Activated CD4-positive, alpha-beta T cell treated with anti-CD3 and anti-CD28 coated beads, Interleukin-2, amount 50 U/mL, for 16 hours (primary cell): ENCODE measurements around the gene TCEAL9.
"Not testable (repeated sequence)": the region's sequence is repeated elsewhere in the genome, so short reads cannot be mapped to it uniquely, and the experiment has no call there.

Source experiments
- DNase-seq: peaks from one replicate; pipeline ENCODE4 v3.0.0-alpha.2; 2020

Gene TCEAL9, protein sequence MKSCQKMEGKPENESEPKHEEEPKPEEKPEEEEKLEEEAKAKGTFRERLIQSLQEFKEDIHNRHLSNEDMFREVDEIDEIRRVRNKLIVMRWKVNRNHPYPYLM

DNA sequence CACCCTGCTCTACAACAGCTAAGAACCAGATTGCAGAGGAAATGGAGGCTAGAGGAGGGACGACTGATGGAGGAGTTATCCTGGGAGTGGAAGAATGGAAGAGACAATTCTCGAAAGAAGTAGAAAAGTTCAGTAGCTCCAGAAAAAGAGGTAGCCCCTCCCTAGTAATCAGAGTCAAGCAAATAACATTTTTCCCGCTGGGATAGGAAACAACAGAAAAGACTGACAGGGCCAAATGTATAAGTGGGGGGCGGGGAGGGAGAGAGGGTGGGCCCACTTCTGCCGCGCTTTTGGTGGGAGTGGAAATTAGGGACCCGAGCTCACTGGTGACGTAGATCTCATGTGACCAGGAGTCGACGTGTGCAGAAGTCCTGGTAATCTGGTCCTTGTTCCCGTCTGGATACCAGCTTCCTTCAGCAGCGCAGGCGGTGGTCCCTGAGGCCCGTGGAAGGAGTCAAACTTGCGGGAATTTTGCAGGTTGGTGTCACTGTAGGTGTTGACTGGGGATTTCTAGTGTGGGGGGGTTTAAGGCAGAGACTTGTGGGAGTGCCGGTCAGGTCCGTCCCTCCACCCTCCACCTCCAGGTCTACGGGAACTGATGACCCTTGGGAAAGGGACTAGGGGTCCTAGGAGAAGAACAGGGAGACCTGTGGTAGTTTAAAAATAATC lies at the start of gene TCEAL9:
TCEAL9 (plus strand) TSS at position 377 of the 669 bp plus-strand sequence. CDS start 1,179 bp downstream, outside the sequence.
- no peak for DNase-seq

DNA sequence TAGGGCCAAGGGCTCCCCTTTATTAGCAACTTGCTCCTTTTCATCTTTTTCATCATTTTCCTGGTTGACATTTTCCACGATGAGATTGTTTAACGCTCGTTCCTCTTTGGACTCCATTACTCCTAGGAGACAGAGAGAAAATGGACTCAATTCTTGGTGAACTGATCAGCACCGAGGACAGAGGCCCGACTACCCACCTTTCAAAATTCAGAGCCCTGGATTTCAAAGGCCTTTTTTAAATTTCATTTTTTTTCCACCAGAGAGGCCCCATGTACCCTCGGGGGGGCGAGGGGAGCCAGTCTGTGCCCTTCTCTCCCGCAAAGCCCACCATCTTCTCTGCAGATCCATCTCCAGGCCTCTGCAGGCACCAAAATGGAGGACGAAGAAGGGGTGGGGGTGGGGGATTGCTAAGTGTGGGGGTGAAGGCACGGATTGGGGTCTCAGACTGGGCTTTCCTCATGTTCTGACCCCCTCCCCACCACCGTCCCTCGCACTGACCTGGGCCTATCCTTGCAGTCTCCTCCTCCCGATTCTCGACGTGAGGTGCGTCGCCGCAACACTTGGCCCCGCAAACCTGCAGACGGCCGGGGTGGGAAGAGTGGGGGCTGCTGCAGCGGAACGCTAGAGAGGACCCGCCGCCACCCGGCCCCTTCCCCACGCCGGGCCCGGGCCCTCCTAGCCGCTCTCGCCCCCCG lies 46.3 kb upstream of the TCEAL9 start:
- no peak for DNase-seq

DNA sequence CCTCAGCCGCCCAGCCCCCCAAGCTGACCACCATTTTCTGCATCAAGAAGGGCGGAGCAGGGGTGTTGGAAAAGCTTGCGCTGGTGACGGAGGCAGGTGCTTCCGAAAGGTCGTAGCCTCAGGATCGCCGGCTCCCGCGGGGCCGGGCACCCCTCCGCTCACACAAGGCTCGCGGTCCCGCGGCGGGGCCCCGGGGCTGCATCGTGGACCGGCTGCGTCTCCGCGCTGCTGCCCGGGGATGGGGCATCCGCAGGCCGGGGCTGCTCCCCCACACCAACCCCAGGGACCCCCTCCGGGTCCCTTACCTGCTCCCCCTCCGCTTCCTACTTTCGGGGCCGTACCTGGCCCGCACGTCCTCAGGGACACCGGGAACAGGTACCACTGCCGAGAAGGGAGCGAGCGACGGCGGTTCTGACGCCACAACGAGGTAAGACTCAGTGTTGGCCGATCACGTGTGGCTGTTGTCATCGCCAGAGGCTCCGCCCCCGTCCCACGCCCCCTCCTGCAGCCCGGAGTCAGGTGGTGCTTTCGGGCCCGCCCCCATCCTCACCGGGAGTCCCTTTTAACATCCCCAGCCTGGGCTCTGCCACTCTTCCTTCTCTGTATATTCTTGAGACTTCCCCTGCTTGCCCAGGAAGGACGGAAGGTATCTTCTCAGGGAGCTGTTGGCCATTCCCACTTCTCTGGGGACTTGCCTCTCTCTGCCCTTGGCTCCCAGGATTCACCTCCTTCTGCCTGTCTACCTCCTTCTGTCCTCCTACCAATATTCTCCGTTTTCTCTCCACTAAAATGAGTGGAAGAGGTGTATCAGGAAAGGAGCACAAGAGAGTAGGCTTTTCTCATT lies 45.5 kb upstream of the TCEAL9 start, which contains the start of gene BEX2:
BEX2 (minus strand) TSS at position 436 of the 844 bp plus-strand sequence. CDS start 1,014 bp downstream, outside the sequence.
- DNase-seq = peak; percentile 74

DNA sequence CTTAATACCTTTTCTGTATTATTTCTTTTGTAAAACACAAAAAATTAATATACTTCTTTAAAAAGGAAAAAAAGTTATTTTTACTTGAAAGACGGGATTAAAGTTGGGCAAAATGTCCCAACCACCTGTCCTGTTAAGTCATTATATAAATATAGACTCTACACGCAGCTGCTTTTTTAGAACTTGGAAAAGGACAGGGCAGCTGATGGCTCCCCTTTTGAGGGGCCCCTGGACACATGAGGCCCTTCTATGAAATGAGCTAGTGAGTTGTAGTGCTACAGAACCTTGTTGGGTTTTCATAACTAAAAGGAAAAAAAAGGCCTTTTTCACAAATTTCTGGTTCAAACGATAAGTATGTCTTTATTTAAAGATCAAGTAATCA lies 44.9 kb upstream of the TCEAL9 start:
- no peak for DNase-seq

DNA sequence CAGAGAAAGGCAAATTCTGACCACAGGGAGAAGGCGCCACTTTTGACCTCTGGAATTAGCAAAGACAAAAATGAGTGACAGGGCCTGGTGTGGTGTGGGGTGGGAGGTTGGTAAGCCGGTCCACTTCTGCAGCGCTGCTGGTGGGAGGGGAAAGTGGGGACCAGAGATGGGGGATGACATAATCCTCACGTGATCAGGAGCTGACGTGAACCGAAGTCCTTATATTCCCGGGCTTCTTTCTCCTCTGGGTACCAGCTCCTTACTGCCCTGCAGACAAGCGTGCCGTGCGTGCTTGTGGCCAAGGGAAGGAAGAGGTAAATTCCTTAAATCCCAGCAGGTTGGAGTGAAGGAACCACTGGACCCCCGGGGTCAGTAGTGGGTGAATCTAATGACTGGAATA lies 26.3 kb upstream of the TCEAL9 start, which contains the start of gene TCEAL7:
TCEAL7 (plus strand) TSS at position 249 of the 400 bp plus-strand sequence. CDS start 1,165 bp downstream, outside the sequence.
- DNase-seq = no peak

DNA sequence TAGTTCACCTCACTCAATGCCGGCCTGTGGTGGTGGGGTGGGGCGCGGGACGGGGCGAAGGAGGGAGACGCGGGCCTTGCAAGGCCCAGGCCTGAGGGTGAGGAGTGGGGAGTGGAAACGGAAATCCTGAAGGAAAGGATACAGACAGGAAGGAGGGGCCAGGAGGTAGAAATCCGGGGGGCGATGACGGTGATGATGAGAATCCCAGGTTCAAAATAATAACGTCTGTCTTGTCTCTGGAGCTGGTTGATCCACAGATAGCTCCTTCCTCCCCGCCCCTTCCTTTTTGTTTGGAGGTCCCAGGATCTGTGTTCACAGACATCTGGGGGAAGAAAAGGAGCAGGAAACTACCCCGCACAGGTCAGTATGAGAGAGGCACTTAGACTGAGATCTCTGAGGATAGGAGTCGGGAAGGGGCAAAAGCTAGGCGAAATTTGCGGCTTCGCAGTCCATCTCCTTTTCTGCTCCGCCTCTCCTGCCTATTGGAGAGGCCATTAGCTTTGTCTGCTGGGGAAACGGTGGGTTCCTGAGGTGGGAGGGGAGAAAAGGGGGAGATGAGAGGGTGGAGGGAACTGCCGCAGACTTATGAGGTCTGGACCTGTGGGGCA lies 25.5 kb upstream of the TCEAL9 start:
- no peak for DNase-seq

DNA sequence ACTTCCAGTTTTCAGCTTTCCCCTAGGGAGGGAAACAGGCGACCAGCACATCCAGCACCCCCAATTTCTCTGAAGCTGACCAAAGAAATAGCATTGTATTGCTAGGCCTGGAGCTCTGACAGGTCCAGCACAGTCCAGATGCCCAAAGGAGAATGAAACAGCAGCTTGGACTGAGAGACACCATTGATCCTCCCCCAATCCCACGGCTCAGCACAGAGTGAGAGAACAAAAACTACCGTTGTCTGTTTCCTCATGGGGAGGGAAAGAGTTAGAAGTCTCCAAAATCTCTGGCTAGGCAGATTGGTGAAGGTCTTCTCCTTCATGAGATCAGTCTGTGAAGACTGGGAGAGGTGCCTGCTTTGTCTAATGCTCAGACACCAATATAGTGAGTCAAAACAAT lies 17.6 kb upstream of the TCEAL9 start:
- no peak for DNase-seq

DNA sequence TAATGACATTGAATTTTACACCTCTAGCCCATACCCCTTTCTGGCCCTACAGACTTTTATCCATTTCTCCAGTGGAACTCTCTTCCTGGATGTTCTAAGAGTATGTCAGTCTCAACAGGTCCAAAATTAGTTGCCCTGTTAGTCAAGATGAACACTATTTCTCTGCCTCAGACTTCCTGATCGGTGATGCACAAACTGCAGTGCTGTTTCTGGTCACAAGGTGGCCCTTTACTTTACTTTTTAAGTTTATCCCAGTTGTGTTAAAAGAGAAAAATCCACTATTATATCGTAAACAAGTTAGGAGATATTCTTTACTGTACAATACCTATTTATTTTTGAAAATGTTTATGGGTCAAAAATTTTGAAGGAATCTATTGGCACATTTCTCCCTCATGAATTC lies 13.2 kb upstream of the TCEAL9 start:
- peak; percentile 33 for DNase-seq

DNA sequence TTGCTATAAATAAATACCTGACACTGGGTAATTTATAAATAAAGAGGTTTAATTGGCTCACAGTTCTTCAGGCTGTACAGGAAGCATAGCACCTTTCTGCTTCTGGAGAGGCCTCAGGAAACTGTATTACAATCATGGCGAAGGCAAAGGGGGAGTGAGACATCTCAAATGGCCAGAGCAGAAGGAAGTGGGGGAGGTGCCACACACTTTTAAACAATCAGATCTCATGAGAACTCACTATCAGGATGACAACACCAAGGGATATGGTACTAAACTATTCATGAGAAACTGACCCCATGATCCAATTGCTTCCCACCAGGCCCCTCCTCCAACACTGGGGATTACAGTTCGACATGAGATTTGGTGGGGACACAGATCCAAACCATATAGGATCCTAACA lies 11.7 kb upstream of the TCEAL9 start:
- no peak for DNase-seq

DNA sequence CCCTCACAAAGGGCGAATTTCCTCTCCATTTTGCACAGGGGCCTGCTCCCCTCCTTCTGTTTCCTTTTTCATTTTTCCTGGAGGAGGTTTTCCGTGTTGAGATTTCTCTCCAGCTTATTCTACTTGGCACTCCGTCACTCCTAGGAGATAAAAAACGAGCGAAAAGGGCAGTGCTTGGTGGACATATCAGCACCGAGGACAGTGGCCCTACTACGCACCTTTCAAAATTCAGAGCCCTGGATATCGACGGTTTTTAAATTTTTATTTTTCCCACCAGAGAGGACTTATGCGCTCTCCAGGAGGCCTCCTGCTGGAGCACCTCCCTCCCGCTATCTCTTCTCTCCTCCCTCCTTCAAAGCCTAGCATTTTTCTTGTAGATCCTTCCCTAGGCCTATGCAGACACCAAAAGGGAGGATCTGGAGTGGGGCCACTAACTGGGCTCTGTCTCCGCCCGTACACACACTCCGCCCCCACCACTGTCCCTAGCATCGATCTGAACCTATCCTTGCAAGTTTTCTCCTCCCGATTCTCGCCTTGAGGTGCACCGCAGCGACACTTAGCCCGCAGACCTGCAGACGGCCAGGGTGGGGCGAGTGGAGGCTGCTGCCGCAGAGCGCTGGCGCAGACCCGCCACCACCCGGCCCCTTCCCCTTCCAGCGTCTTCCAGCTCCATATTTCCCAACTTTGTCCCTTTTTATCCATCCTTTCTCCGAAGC lies 8.5 kb upstream of the TCEAL9 start:
- no peak for DNase-seq

DNA sequence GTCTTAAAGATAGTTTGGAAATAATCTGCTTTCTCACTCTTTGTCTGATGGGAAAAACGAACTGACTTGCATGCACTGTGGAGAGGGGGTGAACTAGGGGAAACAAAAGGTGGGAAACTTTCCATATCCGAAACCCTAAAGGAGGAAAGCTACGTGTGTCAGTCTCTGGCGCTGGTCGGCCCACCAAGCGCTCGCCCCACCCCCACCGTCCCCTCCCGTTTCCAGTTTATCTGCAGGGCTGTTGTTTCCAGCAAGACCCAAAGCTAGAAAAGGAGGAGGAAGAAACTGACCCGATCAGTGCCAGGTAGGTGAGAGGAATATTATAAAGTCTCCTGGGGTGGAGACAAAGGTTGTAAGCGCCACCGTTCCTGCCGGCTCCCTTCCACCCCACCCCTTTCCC lies 552 bp downstream of the TCEAL9 start:
- no peak for DNase-seq

DNA sequence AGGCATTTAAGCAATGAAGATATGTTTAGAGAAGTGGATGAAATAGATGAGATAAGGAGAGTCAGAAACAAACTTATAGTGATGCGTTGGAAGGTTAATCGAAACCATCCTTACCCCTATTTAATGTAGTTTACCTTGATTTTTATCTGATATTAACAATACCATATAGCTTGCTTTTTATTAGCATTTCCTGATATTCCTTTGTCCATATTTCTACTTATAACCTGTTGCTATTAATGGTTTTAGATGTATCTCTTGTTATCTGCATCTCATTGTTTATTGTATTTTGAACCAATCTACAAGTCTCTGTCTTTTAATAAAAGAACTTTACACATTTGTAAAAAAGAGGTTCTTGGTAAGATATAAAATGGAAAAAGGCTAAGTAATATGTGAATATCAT lies 1.6 kb downstream of the TCEAL9 start:
- DNase-seq = no peak

DNA sequence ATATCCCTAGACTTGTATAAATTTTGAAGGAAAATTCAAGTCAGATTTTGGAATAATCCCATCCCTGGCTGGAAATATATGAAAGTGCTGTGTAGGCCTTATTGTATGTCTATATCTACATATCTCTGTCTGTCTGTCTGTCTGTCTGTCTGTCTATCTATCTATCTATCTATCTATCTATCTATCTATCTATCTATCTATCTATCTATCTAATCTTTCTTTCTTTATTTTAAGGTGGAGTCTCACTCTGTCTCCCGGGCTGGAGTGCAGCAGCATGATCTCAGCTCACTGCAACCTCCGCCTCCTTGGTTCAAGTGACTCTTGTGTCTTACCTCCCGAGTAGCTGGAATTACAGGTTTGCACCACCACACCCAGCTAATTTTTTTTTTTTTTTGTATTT lies 3.3 kb downstream of the TCEAL9 start:
- DNase-seq = not testable (repeated sequence)

DNA sequence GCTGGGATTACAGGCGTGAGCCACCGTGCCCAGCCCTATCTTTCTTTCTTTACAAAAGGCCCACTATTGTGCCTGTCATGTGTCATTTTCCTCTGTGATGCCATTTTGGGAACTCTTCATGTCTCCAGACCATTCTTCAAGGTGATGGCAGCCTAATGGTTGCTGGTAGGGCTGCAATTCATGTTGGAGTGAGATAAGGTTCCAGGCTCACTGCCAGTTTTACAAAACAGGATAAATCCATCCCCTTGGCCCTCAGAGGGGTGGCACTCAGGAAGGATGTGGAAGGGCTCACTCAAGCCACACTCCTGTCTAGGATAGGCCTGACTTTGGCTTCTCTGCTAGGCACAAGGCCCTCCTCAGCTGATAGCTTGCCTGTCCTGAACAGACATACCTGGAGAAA lies 3.8 kb downstream of the TCEAL9 start:
- DNase-seq = no peak

DNA sequence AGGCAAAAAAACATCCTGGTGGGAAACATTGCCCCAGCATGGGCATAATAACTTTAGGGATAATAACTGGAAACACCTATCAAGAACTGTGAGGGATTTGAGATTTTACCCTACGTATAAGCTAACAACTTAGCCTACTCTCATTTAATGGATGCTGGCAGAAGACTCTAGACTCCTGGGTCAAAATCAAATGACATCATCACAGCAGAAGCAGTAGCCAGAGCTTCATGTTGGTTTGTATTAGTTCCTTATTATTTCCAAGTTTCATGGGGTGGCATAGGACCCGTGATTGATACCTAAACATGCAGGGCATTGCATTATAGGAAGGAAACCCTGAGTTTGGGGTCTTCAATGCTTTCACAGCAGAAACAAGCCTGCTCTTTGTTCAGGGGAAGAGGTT lies 4.6 kb downstream of the TCEAL9 start:
- DNase-seq = no peak

DNA sequence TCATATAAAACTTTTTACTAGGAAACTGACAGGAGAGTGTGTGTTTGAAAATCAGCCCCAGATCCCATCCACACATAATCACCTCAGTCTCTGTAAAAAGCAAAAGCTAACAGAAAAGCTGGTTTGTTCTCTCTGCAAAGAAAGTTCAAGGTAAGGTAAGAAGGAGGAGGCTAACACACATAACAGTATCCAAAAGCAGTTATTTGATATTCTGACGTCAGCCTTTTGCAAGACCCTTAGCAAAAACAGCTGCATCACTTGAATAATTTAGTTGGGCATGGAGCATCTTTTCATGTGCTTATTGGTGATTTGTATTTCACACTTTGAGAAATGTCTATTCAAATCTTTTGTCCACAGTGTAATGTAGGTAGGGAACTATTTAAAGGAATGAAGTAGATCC lies 5.5 kb downstream of the TCEAL9 start:
- no peak for DNase-seq

DNA sequence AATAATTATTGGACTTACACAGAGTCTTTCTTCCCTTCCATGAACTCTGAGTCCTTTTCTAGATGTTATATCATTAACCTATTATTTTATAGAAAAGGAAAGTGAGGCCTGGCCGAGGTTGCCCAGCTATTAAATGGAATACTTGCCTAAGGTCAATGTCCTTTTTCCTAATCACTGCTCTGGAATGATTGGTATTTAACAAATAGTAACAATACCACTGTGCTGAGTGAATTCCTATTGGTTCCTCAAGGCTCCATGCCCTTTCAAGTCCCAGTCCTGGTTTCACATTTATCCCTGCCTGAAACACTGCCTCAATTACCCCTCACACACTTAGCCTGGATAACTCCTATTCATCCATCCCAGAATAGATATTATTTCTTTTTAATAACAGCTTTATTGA lies 6.2 kb downstream of the TCEAL9 start:
- no peak for DNase-seq

DNA sequence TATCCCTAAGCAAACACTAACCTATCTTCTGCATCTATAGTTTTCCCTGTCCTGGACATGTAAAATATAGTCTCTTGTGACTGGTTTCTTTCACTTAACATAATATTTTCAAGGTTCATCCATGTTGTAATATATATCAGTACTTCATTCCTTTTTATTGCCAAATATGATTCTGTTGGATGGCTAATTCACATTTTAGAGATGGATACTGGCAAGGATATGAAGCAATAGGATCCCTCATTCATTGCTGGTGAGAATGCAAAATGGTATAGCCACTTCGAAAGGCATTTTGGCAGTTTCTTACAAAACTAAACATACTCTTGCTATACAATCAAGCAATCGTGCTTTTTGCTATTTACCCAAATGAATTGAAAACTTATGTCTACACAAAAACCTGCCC lies 6.7 kb downstream of the TCEAL9 start:
- DNase-seq = no peak

DNA sequence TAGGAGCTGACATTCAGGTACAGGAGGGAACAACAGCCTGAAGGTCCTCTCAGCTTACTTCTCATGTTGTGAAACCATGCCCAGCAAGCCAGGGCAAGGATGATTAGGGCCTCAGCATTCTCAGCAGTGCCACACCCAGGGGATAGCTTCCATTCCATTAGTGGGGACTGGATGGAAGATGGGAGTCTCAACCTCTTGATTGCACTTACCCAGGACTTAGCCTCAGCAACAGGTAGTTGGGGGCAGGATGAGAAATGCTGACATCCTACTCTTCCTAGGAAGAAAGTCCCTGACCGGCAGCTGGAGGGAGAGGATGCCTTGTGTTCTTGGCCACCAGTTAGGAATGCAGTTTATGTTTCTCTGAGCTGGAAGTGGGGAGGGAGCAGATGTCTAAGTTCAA lies 11.2 kb downstream of the TCEAL9 start:
- DNase-seq = no peak

DNA sequence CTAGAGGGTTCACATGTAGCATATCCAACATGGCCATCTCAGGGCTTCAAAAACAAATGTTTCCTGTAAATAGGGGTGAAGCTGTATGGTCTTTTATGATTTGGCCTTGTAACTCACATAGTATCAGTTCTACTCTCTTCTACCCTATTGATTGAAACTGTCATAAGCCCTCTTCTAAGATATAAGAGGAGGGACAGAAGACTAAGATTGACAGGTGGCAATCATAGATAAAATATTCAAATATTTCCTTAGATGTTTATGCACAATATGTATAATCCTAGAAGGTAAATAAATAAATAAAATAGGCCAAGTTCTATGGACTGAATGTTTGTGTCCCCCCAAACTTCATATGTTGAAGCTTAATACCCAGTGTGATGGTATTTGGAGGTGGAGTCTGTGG lies 13.2 kb downstream of the TCEAL9 start:
- no peak for DNase-seq

DNA sequence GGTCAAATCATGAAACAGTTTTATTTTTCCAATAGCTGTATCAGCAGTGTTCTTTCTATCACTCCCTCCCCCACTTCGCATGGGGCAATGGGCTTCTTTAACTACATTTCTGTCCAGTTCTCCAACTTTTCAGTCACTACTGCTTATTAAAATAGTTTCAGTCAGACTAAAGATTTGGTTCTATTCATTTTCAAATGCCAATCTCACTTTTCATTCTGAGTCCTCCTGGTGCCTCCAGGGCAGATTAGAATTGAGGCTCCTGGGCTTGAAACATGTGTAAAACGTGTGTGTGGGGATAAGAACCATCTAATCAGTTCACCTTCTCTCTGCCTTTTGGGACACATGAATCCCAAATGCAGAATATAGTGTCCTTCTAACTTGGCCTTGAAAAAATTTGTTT lies 16.6 kb downstream of the TCEAL9 start:
- DNase-seq = no peak

DNA sequence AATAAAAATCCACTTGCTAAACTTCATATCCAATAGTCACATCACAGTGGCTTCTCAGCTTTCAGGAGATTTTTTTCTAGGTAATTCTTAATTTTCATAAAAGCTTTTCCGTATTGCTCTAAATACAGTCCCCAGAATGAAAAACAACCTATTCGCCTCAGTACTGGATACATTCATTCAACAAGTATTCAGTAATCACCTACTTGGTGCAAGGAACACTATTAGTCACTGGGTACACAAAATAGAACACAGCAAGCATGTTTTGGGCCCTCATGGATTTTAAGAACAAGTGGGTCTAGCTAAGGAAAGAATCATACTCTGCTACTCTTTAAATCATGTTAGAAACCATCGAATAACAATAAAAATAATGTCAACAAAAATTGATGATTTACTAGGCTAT lies 17.3 kb downstream of the TCEAL9 start:
- no peak for DNase-seq
